KMS-11 (cell line): ENCODE results near the gene WDR89.

ENCODE experiments used
- H2AFZ ChIP-seq: fragments of 200-600 bp; sonication (generic); 2 replicates; pipeline ENCODE4 v1.6.1; 2016; ENCODE audit warnings: antibody characterized with exemption, mixed run types, low read depth
- H3K27ac ChIP-seq: fragments of 200-600 bp; sonication (generic); 2 replicates; pipeline ENCODE4 v1.6.1; 2016; ENCODE audit warnings: mild to moderate bottlenecking, mixed run types
- H3K27me3 ChIP-seq: fragments of 200-600 bp; sonication (generic); 2 replicates; pipeline ENCODE4 v1.6.1; 2017; ENCODE audit warnings: mild to moderate bottlenecking, low read depth, mixed run types, moderate library complexity; ENCODE audit not compliant: insufficient read depth
- H3K36me3 ChIP-seq: fragments of 200-600 bp; sonication (generic); 2 replicates; pipeline ENCODE4 v1.6.1; 2017; ENCODE audit warnings: mild to moderate bottlenecking, mixed run types; ENCODE audit not compliant: insufficient read depth
- H3K4me1 ChIP-seq: fragments of 200-600 bp; sonication (generic); 2 replicates; pipeline ENCODE4 v1.6.1; 2016; ENCODE audit warnings: mild to moderate bottlenecking, low read depth, mixed run types; ENCODE audit not compliant: poor library complexity, severe bottlenecking
- H3K4me2 ChIP-seq: fragments of 200-600 bp; sonication (generic); 2 replicates; pipeline ENCODE4 v1.7.0; 2016; ENCODE audit warnings: mild to moderate bottlenecking, mixed run types
- H3K4me3 ChIP-seq: fragments of 200-600 bp; sonication (generic); IDR thresholded peaks from 2 replicates; pipeline ENCODE4 v1.6.1; 2017; ENCODE audit warnings: low read depth, low read length, mixed read lengths; ENCODE audit not compliant: insufficient read depth
- H3K79me2 ChIP-seq: fragments of 200-600 bp; sonication (generic); 2 replicates; pipeline ENCODE4 v1.6.1; 2016; ENCODE audit warnings: low read depth, mixed run types; ENCODE audit not compliant: insufficient read depth
- H3K9ac ChIP-seq: fragments of 200-600 bp; sonication (generic); 2 replicates; pipeline ENCODE4 v1.6.1; 2016; ENCODE audit warnings: mild to moderate bottlenecking, mixed run types
- H4K20me1 ChIP-seq: fragments of 200-600 bp; sonication (generic); 2 replicates; pipeline ENCODE4 v1.6.1; 2016; ENCODE audit warnings: mild to moderate bottlenecking, mixed run types; ENCODE audit not compliant: insufficient read depth
- TF ChIP-seq, protein P1 (sequence below): fragments of 200-600 bp; sonication (generic); conservative IDR thresholded peaks from 2 replicates; pipeline ENCODE4 v1.6.1; 2017; ENCODE audit warnings: low read depth, mild to moderate bottlenecking, antibody characterized with exemption, low read length, moderate library complexity, mixed read lengths

Gene WDR89

GRCh38 chr14:63547798-63548335, 93.8 kb downstream of the WDR89 start:
- no peaks in the 10 kb centered on the region for H3K27me3 ChIP-seq
- TF ChIP-seq, protein P1, sequence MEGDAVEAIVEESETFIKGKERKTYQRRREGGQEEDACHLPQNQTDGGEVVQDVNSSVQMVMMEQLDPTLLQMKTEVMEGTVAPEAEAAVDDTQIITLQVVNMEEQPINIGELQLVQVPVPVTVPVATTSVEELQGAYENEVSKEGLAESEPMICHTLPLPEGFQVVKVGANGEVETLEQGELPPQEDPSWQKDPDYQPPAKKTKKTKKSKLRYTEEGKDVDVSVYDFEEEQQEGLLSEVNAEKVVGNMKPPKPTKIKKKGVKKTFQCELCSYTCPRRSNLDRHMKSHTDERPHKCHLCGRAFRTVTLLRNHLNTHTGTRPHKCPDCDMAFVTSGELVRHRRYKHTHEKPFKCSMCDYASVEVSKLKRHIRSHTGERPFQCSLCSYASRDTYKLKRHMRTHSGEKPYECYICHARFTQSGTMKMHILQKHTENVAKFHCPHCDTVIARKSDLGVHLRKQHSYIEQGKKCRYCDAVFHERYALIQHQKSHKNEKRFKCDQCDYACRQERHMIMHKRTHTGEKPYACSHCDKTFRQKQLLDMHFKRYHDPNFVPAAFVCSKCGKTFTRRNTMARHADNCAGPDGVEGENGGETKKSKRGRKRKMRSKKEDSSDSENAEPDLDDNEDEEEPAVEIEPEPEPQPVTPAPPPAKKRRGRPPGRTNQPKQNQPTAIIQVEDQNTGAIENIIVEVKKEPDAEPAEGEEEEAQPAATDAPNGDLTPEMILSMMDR: no peak
- no peaks in the 10 kb centered on the region for H4K20me1 ChIP-seq
- H3K9ac ChIP-seq: no peak overlapping the region
- no peak overlapping the region for H3K4me2 ChIP-seq
- no peak overlapping the region for H2AFZ ChIP-seq
- H3K27ac ChIP-seq: no peak overlapping the region
- no peaks in the 10 kb centered on the region for H3K36me3 ChIP-seq
- no peaks in the 10 kb centered on the region for H3K79me2 ChIP-seq
- peaks cover 6% of the 10 kb centered on the region for H3K4me1 ChIP-seq
- H3K4me3 ChIP-seq: no peak overlapping the region
